GM18873 (cell line): ENCODE results near the gene STARD3.

Source experiments
- ATAC-seq: cut with Tn5 transposase; IDR thresholded peaks from one replicate; pipeline ENCODE4 v1.9.1; 2021; ENCODE audit warnings: mild to moderate bottlenecking, moderate library complexity, moderate number of reproducible peaks; ENCODE audit not compliant: unreplicated experiment, low FRiP score

STARD3 gene

GRCh38 chr17:39658346-39658745 is 21.4 kb downstream of the STARD3 start:
- no peak for ATAC-seq

GRCh38 chr17:39658760-39659159 is 21.8 kb downstream of the STARD3 start:
- no peak for ATAC-seq

GRCh38 chr17:39659279-39660010 is 22.5 kb downstream of the STARD3 start:
- ATAC-seq = no peak

DNA sequence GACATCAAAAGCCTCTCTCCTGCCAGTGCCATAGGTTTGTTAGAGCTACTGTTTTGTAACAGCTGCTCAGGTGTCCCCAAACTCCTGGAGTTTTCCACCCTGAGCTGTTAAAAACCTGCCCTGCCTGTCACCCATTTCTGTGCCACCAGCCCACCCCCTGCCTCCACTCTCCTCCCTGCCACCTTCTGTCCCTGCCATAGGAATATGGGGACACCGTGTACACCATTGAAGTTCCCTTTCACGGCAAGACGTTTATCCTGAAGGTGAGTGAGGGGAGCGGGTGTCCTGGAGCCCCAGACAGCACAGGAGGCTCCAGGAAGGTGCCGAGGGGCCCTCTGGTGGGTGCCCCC is 23.0 kb downstream of the STARD3 start:
- ATAC-seq = no peak

GRCh38 chr17:39660397-39661385 is 23.7 kb downstream of the STARD3 start:
- ATAC-seq = no peak

GRCh38 chr17:39661744-39662541 is 25.0 kb downstream of the STARD3 start:
- no peak for ATAC-seq

- ATAC-seq = no peak
These were observed 25.8 kb downstream of the STARD3 start for GRCh38 chr17:39662551-39663339.

DNA sequence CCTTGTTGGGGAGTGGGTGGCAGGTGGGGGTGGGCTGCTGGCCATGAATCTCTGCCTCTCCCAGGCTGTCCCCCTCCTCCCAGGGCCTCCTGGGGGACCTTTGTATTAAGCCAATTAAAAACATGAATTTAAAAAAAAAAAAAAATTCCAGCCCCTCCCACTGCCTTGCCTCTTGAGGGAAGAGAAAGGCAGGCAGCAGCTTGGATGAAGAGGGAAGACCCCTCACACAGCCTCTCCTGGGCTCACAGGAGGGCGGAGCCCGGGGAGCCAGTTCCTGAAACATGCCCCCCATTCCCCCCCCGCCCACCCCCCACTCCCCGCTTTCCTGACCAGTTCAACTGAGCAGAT is 26.4 kb downstream of the STARD3 start:
- ATAC-seq = no peak

DNA sequence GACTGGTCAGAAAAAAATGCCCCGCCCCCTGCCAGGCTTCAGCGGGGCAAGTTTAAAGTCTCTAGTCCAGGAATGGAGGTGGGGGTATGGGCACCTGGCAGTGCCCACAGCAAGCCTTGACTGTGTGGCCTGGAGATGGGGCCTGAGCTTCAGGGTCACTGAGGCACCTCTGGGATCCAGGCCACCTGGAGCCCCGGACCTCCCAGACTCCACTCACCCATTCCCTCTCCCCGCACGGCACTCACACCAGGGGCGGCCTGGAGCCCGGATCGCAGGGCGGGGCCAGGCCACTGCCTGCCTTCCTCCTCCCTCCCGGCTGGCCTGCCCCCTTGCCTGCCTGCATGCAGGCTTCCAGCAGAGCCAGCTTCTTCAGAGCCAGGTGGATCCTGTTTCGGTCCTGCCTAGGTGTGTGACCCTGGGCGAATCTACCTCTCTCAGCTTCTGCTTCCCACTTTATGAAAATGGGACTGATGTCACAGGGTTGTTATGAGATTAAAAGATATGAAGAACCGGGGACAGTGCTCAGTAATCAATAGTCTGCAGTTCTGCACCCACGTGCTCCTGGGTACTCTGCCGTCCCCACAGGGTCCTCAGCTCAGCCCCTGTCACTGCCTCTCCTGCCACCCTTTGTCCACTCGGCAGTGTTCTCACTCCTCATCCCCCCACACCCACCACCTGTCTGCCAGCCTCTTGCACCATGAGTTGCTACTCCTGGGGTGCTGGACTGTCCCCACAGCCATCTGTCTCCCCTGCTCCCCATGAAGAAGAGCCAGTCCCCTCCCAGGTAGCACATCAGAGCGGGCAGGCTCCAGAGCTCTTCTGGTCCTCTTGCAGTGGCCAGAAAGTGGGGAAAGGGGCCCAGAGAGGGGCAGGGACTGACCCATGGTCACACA is 27.0 kb downstream of the STARD3 start:
- ATAC-seq = no peak

- no peak for ATAC-seq
These were observed 27.9 kb downstream of the STARD3 start, which contains the start of gene TCAP for GRCh38 chr17:39664581-39665561. Gene TCAP, plus strand, starts transcription at chr17:39665349. Its CDS starts 11 bp downstream, at chr17:39665360.

GRCh38 chr17:39665642-39666224 is 28.8 kb downstream of the STARD3 start:
- no peak for ATAC-seq

- no peak for ATAC-seq
These were observed 29.3 kb downstream of the STARD3 start for GRCh38 chr17:39666231-39666600.

GRCh38 chr17:39666601-39667261 is 29.8 kb downstream of the STARD3 start:
- no peak for ATAC-seq

DNA sequence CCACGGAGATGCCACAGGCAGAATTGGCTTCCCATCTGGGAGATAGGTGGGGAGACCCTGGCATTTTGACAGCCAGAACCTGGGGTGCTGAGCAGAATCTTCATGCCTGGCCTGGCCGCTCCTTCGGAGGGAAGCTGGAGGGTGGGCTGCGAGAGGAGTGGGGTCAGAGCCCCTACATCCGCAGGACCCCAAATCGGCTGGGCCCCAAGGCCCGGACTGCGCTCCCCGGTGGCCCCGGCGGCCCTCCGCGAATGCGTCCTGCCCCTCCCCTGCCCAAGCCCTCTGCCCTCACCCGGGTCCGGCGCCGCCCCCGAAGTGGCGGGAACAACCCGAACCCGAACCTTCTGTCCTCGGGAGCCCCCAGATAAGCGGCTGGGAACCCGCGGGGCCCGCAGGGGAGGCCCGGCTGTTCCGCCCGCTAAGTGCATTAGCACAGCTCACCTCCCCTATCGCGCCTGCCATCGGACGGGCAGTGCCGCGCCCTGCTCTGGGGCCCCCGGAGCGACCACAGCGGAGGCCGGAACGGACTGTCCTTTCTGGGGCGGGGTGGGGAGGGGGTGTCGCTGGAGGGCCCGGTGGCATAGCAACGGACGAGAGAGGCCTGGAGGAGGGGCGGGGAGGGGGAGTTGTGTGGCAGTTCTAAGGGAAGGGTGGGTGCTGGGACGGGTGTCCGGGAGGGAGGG is 30.5 kb downstream of the STARD3 start:
- ATAC-seq = no peak

GRCh38 chr17:39667945-39668924 is 31.3 kb downstream of the STARD3 start, which contains the start of gene PNMT:
Gene PNMT, plus strand, starts transcription at chr17:39668453. Its CDS starts 23 bp downstream, at chr17:39668476.
- ATAC-seq = no peak
